ENCODE results near the gene EDRF1. TPM values are rescaled to one million over a fixed set of nuclear protein-coding genes. Genes with fewer than 3 reads are reported as not detected.

EDRF1 gene
- total and polyA plus RNA-seq, 10 of the 15 experiments (the other 5 are each of a cell fraction or from before 2014, with no cell fraction given), result 16.8 to 99.7 (median 42.9) TPM

GRCh38 chr10:125779403-125780327 is 60.2 kb downstream of the EDRF1 start:
- no peaks in the 10 kb centered on the region for H3K36me3 ChIP-seq (ENCODE audit: control insufficient read depth in 2 of 2, insufficient read depth in 2 of 2, low read length in 1 of 2)
- DNase-seq (ENCODE audit: low read depth, low spot score), result no peak
- H3K9ac ChIP-seq (ENCODE audit: control insufficient read depth, insufficient read depth, low read length), result no peak overlapping the region
- H3K4me1 ChIP-seq (ENCODE audit: control insufficient read depth, insufficient read depth, low read length), result peaks cover 10% of the 10 kb centered on the region
- TF ChIP-seq ELK1 (IDR thresholded peaks at IDR 0.05; ENCODE audit: low read depth, low read length) (no peak), RFX5 (IDR thresholded peaks at IDR 0.05; ENCODE audit: low read depth, low read length) (no peak), RAD51 (IDR thresholded peaks at IDR 0.05) (no peak), CBX3 (IDR thresholded peaks at IDR 0.05; ENCODE audit: borderline replicate concordance, low read depth) (no peak), BRCA1 (IDR thresholded peaks at IDR 0.05; ENCODE audit: low read depth, low read length) (no peak), SP1 (IDR thresholded peaks at IDR 0.05; ENCODE audit: low read depth, low read length) (no peak), IRF4 (IDR thresholded peaks at IDR 0.05; ENCODE audit: low read depth, low read length) (no peak), IRF5 (IDR thresholded peaks at IDR 0.05; ENCODE audit: borderline replicate concordance) (no peak), TARDBP (IDR thresholded peaks at IDR 0.05; ENCODE audit: borderline replicate concordance) (no peak), WRNIP1 (IDR thresholded peaks at IDR 0.05; ENCODE audit: borderline replicate concordance, low read depth, low read length) (no peak)
- no peaks in the 10 kb centered on the region for H3K9me3 ChIP-seq (replicated peaks; ENCODE audit: control insufficient read depth, insufficient read depth, low read length)
- intact Hi-C loops (cut with micrococcal nuclease; ENCODE audit: unreplicated experiment), result loop anchor here (5.0 kb wide), 1 partner anchor 43 kb away; the partner anchor contains the start of genes BCCIP and UROS
- H2AFZ ChIP-seq (ENCODE audit: control insufficient read depth, low read depth, low read length), result no peak overlapping the region
- H3K27ac ChIP-seq (ENCODE audit: control insufficient read depth, insufficient read depth), result no peak overlapping the region
- ChIA-PET SMC1A (ENCODE audit: uncharacterized antibody, unreplicated experiment) (no interaction called here), RAD21 (ENCODE audit: unreplicated experiment) (no interaction called here), POLR2A (no interaction called here), CTCF (no interaction called here)
- H3K4me3 ChIP-seq, result no peak overlapping the region
- in situ Hi-C loops (cut with MboI), result no loop called here
- no peaks in the 10 kb centered on the region for H3K79me2 ChIP-seq (ENCODE audit: control insufficient read depth, insufficient read depth, low read length)
- no peak for FAIRE-seq
- WGBS (ENCODE audit: insufficient coverage, insufficient replicate concordance, low lambda C conversion rate, missing lambda C conversion rate), result 38% methylated on average over 10 of the region's 10 CpGs
- BruUV-seq (replicated peaks), result no TSS peak
- no peak overlapping the region for H3K4me2 ChIP-seq (ENCODE audit: control insufficient read depth, insufficient read depth)
- H3K27me3 ChIP-seq (replicated peaks in 1 of 2; ENCODE audit: control insufficient read depth in 2 of 2, insufficient read depth in 2 of 2, low read length in 1 of 2), result no peaks in the 10 kb centered on the region
- H4K20me1 ChIP-seq (ENCODE audit: control insufficient read depth, insufficient read depth), result no peaks in the 10 kb centered on the region
- ATAC-seq, result no peak

Data from GM12878 (cell line).